Stimulated activated CD4-positive, alpha-beta T cell treated with anti-CD3 and anti-CD28 coated beads, Interleukin-4, amount 100 ng/mL, for 1 hour (primary cell): Measurements from ENCODE around the gene SNAPIN.
"Not testable (repeated sequence)": the region's sequence is repeated elsewhere in the genome, so short reads cannot be mapped to it uniquely, and the experiment has no call there.

ENCODE experiments used
- DNase-seq: peaks from one replicate; pipeline ENCODE4 v3.0.0-alpha.2; 2020

SNAPIN gene

DNA sequence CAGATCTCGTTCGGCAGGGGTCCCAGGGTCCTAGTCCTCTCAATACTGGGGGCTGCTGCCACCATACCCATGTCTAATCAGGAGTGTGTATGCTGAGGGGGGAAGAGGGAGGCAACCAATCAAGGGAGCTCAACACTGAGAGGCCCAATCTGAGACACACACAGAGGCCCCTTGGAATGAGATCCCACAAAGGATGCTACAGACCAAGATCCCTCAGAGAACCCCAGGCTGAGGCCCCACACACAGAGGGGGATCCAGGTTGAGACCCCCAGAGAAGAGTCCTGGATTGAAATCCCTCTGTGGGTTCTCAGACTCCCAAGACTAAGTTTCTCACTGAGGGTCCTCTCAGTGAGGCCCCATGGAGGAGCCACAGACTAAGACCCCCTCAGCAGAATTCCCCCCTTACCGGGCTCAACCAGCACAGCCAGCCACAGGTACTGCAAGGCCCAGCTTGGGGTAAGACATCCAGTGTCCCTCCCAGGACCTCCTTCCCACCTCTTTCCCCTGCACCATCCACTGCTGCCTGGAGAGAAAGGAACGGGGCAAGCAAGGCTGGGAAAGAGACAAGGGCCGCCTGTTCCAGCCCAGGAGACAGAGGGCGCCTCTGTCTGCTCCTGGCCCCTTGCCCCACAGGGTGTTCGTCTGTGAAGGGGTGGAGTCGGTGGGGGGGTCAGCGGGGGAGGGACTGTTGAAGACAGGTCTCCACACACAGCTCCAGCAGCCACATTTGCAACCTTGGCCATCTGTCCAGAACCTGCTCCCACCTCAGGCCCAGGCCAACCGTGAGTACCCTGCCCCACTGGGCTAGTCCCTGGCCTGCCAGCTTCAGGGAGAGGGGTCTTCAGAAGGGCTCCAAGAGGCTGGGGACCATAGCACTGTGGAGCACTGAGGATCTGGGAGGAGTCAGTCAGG, 30.5 kb upstream of the SNAPIN start, which contains the start of gene S100A1:
S100A1 (plus strand) TSS at position 720 of the 912 bp plus-strand sequence. CDS start 2,088 bp downstream, outside the sequence.
- no peak for DNase-seq

DNA sequence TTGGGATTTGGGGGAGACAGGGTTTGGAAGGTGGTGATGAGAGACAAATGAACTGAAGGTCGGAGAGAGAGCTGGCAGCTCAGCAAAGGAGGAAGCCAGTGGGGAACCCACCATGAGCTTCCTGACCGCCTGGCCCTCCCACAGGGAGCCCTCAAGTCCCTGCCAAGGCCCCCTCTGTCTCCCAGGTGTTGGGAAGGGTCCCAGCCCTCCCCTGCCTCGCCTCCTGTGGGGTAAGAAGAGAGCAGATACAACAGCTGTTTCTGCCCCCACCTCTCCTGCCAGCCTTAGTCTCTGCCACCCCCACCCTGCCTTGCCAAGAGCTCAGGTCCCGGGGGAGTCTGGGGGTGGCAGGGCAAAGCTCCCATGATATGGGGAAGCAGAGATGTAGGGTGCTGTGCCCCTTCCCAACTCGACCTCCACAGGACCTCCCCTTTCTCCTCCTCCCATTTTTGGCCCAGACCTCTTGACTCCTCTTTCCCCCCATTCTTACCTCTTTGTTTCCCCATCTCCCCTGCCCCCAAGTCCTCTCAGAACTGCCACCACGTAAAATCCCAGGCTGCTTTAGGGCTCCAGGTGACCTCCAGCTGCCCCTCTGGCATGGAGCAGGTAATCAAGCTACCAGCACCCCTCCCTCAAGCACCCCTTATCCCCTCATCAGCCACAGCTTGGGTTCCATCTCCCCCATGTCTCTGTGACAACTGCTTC, 29.7 kb upstream of the SNAPIN start:
- DNase-seq = no peak

DNA sequence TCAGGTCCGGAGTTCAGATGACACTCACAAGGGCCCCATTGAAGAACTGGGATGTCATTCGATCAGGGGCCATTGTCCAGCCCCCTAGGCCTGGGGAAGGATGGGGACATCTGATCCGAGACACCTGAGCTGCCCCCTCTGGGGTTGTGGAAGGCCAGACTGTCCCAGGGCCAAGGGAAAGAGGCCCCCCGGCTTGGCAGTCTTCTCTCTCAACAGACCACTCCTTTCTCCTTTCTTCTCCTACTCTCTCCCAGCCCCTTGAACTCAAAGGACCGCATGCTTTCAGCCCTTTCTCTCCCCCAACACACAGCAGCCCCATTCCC, 29.2 kb upstream of the SNAPIN start:
- no peak for DNase-seq

DNA sequence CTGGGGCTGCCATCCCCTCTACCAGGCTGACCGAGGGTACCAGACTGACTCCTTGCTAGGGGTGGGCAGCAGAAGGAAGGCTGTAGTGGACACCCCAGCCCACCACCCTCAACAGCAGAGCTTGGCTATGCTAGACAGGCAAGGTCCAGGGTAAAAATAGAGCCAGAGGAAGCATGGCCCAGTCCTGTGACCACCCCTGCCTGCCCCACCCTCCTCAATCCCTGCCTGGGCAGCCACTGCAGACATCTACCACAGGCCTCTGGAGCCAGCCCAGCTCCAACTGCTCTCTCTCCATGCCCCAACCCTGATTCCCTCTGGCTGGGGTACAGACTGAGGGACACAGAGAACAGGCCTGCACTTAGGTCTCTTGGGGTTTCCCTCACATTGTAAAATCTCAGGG, 28.5 kb upstream of the SNAPIN start:
- DNase-seq = no peak

DNA sequence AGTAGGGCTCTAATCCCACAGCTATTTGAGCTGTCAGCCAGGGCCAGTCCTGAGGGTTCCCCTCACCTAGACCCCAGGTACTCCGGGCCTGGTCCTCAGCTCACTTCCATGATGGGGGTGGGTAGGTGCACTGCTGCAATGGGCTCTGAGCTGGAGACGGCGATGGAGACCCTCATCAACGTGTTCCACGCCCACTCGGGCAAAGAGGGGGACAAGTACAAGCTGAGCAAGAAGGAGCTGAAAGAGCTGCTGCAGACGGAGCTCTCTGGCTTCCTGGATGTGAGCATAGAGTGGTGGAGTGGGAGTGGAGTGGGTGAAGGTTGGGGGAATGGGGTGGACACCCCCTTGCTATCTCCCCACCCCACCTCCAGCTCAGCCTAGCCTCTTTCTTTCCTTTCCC, 28.1 kb upstream of the SNAPIN start:
- DNase-seq = no peak

DNA sequence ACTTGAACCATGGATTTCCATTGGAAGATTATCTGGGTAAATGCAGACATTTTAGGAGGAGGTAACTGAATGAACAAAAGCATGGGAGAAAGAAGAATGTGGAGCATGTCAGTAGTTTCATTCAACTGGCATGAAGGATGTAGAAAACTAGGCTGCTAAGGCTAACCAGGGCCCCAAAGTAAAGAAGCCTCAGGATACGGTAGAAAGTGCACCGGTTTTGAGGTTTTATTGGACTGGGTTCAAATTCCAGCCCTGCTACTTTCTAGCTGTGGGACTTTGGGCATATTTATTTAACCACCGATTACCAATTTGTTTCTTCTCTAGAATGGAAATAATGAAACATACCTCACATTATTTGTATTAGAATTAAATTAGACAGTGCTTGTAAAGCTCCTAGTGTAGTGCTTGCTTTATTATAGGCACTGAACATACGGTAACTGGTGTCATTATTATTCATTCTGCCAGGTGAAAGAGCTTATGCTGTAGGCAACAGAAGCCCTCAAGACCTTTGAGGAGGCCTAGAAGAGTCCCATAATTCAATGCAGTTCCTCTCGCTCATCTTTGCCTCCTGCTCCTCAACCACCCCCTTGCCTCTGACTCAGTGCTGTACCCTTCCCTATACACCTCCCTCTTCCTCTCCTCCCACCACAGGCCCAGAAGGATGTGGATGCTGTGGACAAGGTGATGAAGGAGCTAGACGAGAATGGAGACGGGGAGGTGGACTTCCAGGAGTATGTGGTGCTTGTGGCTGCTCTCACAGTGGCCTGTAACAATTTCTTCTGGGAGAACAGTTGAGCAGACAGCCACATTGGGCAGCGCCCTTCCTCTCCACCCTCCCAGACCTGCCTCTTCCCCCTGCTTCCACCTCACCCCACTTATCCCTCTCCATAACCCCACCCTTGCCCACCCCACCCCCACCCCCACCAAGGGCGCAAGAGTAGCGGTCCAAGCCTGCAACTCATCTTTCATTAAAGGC, 27.2 kb upstream of the SNAPIN start:
- no peak for DNase-seq

DNA sequence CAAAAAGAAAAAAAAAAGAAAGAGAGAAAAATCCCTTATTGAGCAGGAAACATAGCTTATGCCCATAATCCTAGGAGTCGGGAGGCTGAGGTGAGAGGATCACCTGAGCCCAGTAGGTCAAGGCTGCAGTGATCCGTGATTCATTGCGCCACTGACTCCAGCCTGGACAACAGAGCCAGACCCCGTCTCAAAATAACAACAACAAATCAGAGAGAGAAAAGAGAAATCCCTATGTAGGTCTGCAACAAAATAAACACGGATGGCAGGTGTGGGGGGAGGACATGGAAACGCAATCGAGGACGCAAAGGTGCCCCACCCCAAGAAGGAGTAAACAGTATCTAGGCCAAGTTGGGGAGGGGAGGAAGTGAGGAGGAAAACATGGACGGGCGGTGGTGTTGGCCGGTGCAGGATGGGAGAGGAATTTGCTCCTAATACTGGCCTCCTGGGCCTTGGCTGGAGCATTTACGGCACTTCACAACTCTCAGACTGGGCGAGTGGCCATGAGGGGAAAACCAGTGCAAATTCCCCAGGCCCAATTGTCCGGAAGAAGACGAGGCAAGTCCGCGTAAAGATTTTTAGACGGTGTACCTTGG, 25.2 kb upstream of the SNAPIN start:
- no peak for DNase-seq

DNA sequence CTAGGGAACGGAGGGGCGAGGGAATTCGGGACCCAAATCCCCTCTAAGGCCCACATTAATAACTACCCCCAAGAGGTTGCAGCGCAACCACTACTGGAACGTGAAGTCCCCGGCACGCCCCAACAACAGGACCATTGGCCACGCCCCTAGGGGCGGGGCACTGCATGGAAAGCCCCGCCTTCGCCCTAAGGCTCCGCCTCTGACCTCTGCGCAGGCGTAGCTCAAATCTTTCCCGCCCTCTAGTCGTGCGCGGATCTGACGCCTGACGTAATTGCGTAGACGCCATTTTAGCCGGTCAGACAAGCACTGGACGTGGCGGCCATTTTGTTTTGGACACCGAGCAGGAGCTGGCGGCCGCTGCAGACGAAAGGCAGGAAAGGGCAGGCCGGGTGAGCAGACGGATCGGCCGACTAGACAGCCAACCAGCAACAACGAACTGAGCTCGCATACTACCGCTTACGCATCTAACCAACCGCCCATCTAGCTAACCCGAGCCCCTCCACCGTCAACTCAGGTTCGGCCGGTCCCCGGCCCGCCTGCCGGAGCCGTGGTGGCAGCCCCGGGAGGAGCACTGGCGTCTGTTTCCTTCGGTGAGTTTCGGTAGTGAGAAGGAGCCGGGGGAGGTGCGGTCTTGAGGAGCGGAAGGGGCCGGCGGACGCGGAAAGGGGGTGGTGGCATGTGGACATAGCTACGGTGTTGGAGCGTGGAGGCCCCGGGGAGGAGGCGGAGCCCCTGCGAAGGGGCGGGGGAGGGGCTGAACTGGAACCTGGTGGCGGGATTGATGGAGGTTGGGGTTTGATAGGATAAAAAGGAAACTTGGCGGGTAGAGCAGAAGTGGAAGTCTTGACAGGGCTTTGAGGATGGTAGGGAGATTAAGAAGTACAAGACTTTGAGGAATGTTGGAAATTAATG, 24.5 kb upstream of the SNAPIN start, which contains the start of gene CHTOP:
CHTOP (plus strand) TSS at position 313 of the 912 bp plus-strand sequence. CDS start 2,523 bp downstream, outside the sequence.
- DNase-seq = peak; percentile 94

DNA sequence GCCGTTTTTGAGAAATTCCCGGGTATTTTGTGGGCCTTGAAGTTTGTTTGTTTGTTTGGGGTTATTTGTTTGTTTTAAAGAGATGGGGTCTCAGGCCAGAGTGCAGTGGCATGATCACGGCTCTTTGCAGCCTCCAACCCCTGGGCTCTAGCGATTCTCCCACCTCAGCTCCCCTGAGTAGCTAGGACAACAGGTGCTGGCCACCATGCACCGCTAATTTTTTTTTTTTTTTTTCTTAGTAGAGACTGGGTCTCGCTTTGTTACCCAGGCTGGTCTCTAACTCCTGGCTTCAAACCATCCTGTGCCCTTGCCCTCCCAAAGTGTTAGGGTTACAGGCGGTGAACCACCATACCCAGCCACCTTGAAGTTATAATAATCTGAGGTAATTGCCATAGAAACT, 22.6 kb upstream of the SNAPIN start:
- DNase-seq = no peak

DNA sequence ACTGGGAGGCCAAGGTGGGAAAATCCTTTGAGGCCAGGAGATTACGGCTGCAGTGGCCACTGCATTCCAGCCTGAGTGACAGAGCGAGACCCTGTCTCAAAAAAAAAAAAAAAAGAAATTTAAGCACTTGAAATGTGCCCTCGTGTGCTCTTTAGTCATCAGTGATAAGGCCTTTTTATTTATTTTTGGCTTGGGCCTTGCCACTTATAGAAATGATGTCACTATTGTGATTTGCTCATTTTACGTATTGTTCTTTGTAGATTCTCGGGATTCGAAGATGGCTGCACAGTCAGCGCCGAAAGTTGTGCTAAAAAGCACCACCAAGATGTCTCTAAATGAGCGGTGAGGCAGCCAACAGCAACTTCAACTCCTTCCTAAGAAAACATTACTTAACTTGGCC, 22.2 kb upstream of the SNAPIN start:
- no peak for DNase-seq

DNA sequence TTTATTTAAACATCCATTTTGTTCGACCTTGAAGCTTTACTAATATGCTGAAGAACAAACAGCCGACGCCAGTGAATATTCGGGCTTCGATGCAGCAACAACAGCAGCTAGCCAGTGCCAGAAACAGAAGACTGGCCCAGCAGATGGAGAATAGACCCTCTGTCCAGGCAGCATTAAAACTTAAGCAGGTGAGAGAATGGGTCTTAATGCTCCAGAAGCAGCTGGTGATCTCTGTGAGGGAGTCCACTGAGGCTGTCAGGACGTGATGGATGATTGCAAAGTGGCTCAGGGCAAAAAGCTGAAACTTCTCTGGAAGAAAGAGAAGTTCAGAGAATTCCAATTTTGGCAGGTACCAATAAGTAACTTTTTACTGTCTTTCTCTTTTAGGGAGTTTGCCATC, 20.2 kb upstream of the SNAPIN start:
- no peak for DNase-seq

DNA sequence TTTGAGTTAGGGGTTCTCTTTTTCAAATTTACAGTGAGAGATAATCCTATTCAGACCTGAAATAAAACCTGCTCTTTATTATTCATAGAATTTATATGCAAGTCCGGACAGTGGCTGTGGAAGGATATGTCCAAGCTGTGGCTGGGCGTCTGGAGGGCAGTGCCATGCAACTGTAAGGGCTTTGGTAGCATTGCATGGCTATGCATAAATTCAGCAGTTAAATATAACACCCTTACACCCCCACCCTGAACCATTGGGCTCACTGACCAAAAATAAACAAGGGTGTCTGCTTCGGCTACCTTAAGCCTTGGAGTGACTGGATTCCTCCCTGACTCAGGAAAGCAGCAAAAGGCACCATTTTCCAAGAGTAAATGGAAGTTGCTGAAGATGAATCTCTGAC, 19.2 kb upstream of the SNAPIN start:
- no peak for DNase-seq

DNA sequence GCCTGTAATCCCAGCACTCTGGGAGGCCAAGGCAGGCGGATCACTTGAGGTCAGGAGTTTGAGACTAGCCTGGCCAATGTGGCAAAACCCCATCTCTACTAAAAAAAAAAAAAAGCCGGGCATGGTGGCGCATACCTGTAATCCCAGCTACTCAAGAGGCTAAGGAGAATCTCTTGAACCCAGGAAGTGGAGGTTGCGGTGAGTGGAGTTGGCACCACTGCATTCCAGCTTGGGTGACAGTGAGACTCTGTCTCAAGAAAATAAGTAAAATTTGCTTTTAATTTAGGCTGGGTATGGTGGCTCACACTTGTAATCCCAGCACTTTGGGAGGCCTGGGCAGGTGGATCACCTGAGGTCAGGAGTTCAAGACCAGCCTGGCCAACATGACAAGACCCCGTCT, 18.3 kb upstream of the SNAPIN start:
- not testable (repeated sequence) for DNase-seq

DNA sequence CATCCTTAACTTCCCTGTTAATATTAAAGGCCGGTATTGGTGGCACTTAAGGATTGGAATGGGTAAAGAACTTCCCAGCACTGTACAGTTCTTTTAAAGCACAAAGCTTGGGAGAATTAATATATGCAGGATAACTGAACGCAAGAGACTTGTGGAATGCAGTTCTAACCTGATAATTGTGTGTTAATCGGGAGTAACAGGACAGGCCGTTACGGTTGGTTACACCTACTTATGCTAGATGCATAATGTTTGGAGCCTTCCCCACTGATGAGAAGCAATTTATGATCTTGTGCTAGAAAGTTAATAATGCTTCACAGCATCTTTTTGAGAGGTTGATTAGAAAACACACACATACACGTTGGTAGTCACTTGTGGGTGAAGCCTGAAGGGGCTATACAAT, 17.6 kb upstream of the SNAPIN start:
- DNase-seq = no peak

DNA sequence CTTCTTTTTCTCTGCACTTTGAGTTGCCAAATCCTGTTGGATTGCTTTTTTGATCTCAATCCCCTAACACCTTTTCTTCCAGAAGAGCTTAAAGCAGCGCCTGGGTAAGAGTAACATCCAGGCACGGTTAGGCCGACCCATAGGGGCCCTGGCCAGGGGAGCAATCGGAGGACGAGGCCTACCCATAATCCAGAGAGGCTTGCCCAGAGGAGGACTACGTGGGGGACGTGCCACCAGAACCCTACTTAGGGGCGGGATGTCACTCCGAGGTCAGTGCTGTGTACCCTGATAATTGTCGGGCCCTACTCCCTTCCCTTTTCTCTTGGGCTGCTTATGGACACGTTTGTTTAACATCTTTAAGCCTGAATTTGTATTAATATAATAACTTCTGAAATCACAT, 16.3 kb upstream of the SNAPIN start:
- DNase-seq = no peak

DNA sequence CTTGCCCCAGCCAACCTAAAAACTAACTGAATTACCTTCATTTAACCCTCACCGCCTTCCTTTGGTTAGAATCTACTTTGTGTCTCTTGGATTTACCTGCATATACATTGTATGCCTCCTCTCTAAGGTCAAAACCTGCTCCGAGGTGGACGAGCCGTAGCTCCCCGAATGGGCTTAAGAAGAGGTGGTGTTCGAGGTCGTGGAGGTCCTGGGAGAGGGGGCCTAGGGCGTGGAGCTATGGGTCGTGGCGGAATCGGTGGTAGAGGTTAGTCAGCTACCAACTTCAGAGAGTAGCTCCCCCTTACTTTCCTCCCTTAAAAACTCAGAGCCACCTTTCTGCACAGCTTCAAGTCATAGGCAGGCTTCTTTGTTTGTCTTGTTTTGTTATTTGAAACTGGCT, 15.4 kb upstream of the SNAPIN start:
- no peak for DNase-seq

DNA sequence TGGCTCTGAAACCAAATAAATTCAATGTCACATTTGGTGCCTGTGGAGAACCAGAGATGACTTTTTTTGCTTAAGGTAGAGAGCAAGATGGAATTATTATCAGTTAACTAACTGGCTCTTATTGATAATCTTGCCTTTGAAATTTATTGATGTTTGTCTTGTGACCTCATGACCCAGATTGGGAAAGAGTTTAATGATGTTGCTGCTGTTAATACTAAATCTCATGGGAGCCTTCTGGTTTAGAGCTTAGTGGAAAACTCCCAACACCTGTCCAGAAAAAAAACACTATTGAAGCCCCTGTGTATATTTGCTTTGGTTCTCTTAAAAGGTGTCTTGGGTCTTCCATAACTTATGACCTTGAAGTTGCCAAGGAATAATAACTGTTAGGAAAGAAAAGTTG, 14.7 kb upstream of the SNAPIN start:
- DNase-seq = no peak

DNA sequence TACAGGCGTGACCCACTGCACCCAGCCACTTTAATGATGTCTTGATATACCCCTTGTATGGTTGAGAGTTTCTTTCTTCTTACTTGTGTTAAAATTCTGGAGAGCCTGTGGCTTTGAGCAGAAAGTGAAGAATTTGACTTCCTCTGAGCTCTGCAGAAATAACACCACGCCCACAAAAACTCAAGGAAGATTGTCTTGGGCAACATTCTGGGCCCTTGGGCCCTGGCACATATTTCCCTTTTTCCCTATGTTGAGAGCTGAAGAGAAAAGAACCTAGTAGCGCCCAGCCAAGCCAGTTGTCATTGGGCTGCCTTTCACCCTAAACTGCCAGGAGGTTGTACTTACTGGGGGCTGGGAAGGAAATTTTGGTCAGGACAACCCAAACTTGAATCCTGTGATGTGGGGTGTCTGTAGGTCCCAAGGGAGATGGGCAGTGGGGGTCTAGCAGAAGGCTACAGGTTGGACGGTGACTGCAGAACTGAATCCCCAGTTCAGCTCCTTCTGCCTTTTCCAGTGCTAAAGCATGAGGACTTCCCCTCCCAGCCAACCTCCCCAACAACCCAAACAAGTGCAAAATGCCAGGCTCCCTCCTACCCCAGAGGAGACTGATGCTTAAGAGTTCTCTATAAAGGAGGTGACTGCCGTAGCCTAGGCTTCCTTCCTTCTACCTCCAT, 11.7 kb upstream of the SNAPIN start:
- DNase-seq = no peak

DNA sequence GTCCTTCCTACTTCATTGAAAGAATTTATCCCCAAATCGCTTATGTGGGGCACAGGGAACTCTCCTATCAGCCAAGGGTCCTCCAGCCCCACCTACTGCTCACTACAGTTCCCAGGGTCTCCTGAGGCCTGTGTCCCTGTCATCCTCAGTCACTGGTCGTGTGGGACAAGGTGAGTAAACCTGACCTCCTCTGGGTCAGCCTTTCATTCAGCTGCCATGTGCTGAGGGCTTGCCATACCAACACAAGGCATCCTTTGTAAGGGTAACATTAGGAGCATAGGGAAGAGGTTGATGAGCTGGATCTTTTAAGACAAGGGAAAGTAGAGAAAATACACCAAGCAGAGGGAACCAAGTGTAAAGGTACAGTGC, 11.2 kb upstream of the SNAPIN start:
- DNase-seq = no peak

DNA sequence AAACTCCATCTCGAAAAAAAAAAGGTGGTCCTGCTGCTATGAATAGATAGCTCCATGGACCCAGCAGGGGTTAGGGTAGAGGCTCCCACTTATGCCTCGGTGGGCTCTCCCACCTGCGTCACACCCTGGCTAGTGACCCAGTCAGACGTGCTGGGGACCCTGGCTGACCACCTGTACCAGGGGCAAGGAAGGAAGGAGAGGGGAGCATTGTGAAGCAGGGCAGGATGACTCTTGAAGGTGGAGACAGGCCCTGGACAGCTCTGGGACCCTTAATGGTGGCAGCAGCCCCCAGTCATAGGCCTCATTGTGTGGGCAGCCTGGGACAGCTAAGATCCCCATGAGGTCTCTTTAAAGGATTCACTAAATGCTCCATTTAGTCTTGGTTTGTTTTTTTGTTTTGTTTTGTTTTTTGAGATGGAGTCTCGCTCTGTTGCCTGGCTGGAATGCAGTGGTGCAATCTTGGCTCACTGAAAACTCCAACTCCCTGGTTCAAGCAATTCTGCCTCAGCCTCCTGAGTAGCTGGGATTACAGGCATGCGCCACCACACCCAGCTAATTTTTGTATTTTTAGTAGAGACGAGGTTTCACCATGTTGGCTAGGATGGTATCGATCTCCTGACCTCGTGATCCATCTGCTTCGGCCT, 10.4 kb upstream of the SNAPIN start:
- no peak for DNase-seq
